Osteocyte (in vitro differentiated cells): ENCODE measurements around the gene TOM1L2. TPM values are rescaled to one million over a fixed set of nuclear protein-coding genes. Genes with fewer than 3 reads are reported as not detected.

Experiments used
- DNase-seq: peaks from one replicate; pipeline ENCODE4 v3.0.0; 2021; ENCODE audit warnings: mixed read lengths; ENCODE audit not compliant: unreplicated experiment; ENCODE audit errors: extremely low spot score
- H3K27ac Mint-ChIP-seq: one replicate; pipeline ENCODE4 v1.8.0; 2021; ENCODE audit warnings: mild to moderate bottlenecking, mixed read lengths; ENCODE audit not compliant: unreplicated experiment
- H3K27me3 Mint-ChIP-seq: one replicate; pipeline ENCODE4 v1.8.0; 2021; ENCODE audit warnings: mixed read lengths; ENCODE audit not compliant: unreplicated experiment
- H3K36me3 Mint-ChIP-seq: one replicate; pipeline ENCODE4 v1.8.0; 2021; ENCODE audit warnings: mixed read lengths; ENCODE audit not compliant: unreplicated experiment
- H3K4me1 Mint-ChIP-seq: one replicate; pipeline ENCODE4 v1.8.0; 2021; ENCODE audit warnings: mixed read lengths; ENCODE audit not compliant: unreplicated experiment
- H3K4me3 Mint-ChIP-seq: one replicate; pipeline ENCODE4 v1.8.0; 2021; ENCODE audit warnings: mild to moderate bottlenecking, moderate library complexity, mixed read lengths; ENCODE audit not compliant: unreplicated experiment
- H3K9me3 Mint-ChIP-seq: one replicate; pipeline ENCODE4 v1.8.0; 2021; ENCODE audit warnings: mixed read lengths; ENCODE audit not compliant: unreplicated experiment
- total RNA-seq: library from RNA; stranded (reverse); gene quantifications from 2 replicates; pipeline ENCODE4 v1.2.1, GENCODE V29; 2021
- TF ChIP-seq, protein P1 (sequence below): fragments of 200-600 bp; sonication (generic); IDR thresholded peaks from 2 replicates; pipeline ENCODE4 v1.5.0; 2021; ENCODE audit warnings: antibody characterized with exemption, mild to moderate bottlenecking, moderate library complexity

TOM1L2 gene
- total RNA-seq, 1 donor from 2014 or later = 69.7 TPM

DNA sequence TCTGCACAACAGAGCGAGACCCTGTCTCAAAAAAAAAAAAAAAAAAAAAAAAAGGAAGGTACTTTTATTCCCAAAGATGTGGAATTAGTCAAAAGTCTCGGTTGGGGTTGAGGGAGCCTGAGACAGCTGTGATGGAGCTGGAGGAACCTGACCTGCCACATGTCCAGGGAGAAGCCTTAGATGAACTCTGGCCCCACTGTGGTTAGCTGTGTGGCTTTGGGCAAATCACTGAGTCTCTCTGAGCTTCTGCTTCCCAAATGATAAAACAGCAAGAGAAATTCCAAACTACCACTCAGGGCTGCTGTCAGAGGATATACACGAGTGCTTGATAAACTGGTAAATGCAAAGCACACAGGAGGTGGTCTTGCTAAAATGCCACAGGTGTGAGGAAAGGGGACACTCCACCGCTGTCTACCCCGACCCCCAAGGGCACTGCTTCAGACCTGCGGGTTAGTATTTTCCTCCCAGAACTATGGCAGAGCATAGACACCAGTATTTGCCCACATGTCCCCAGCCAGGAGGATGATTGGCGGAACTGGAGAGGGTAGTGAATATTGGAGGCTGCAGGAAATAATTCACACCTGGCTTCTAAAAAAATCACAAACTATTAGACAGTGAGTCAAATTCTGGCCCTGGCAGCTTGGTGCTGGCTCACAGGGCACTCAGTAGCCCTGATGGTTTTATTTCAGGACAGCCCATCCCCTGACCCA lies 15.1 kb upstream of the TOM1L2 start:
- Mint-ChIP-seq H3K4me3 (no peak overlapping the region), H3K9me3 (no peaks in the 10 kb centered on the region), H3K36me3 (no peaks in the 10 kb centered on the region), H3K4me1 (peaks cover 18% of the 10 kb centered on the region), H3K27ac (no peak overlapping the region), H3K27me3 (no peaks in the 10 kb centered on the region)
- TF ChIP-seq, protein P1, sequence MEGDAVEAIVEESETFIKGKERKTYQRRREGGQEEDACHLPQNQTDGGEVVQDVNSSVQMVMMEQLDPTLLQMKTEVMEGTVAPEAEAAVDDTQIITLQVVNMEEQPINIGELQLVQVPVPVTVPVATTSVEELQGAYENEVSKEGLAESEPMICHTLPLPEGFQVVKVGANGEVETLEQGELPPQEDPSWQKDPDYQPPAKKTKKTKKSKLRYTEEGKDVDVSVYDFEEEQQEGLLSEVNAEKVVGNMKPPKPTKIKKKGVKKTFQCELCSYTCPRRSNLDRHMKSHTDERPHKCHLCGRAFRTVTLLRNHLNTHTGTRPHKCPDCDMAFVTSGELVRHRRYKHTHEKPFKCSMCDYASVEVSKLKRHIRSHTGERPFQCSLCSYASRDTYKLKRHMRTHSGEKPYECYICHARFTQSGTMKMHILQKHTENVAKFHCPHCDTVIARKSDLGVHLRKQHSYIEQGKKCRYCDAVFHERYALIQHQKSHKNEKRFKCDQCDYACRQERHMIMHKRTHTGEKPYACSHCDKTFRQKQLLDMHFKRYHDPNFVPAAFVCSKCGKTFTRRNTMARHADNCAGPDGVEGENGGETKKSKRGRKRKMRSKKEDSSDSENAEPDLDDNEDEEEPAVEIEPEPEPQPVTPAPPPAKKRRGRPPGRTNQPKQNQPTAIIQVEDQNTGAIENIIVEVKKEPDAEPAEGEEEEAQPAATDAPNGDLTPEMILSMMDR = no peak
- no peak for DNase-seq

DNA sequence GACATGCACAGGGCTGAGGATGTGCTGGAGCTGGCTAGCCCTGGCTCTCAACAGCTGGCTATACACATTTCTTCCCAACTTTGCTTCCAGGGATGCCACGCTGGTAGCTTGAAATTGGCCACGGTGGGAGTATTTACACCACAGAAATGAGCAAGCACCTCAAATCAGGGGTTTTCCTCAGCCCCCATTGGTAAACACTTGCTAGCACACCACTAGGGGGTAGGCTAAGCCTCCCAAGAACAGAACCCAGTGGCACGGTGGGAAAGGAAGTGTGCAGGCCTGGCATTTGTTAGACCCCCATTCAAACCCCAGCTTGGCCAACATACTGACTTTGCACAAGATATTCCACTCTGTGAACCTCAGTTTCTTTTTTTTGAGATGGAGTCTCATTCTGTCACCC lies 13.4 kb upstream of the TOM1L2 start:
- no peaks in the 10 kb centered on the region for H3K9me3 Mint-ChIP-seq
- H3K4me3 Mint-ChIP-seq = no peak overlapping the region
- TF ChIP-seq, protein P1 = no peak
- no peaks in the 10 kb centered on the region for H3K27me3 Mint-ChIP-seq
- no peaks in the 10 kb centered on the region for H3K36me3 Mint-ChIP-seq
- peaks cover 14% of the 10 kb centered on the region for H3K4me1 Mint-ChIP-seq
- DNase-seq = no peak
- H3K27ac Mint-ChIP-seq = no peak overlapping the region

DNA sequence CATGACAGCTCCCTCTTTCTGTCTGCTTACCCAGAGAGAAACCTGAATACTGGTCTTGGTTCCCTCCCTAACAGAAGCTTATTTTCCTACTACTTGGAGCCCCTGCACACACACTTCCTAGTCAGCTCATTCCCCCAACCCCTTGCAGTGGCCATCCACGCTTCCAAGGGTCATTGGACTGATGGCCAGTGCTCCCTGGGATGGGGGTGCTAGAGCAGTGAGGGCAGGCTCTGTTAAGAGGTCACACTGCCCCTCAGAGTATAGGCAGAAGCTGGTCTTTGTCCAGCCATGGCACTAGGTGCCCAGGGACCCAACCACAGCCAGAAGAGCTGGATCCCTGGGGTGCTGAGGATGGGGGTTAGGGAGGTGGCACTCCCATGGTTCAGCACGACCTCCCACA lies 13.0 kb upstream of the TOM1L2 start:
- H3K36me3 Mint-ChIP-seq = no peaks in the 10 kb centered on the region
- H3K4me3 Mint-ChIP-seq = no peak overlapping the region
- H3K4me1 Mint-ChIP-seq = peaks cover 10% of the 10 kb centered on the region
- TF ChIP-seq, protein P1 = no peak
- no peak for DNase-seq
- H3K27me3 Mint-ChIP-seq = no peaks in the 10 kb centered on the region
- H3K27ac Mint-ChIP-seq = no peak overlapping the region
- no peaks in the 10 kb centered on the region for H3K9me3 Mint-ChIP-seq

DNA sequence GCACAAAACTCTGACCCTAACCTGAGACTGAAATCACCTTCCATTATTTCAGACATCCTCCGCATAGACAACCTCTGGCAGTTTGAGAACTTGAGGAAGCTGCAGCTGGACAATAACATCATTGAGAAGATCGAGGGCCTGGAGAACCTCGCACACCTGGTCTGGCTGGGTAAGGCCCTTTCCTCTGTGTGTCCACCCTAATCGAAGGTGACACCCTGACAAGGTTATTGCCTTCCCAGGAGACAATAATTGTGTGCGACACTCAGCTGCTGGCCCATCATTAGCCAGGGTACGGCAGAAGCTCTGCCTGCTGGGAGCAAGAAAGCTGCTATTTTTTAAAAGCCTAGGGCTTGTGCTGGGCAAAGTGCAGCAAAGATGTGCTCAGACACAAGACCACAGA lies 11.6 kb upstream of the TOM1L2 start:
- H3K4me1 Mint-ChIP-seq = peaks cover 5% of the 10 kb centered on the region
- H3K27ac Mint-ChIP-seq = no peak overlapping the region
- DNase-seq = no peak
- H3K9me3 Mint-ChIP-seq = no peaks in the 10 kb centered on the region
- H3K27me3 Mint-ChIP-seq = no peaks in the 10 kb centered on the region
- TF ChIP-seq, protein P1 = no peak
- H3K4me3 Mint-ChIP-seq = no peak overlapping the region
- no peaks in the 10 kb centered on the region for H3K36me3 Mint-ChIP-seq

DNA sequence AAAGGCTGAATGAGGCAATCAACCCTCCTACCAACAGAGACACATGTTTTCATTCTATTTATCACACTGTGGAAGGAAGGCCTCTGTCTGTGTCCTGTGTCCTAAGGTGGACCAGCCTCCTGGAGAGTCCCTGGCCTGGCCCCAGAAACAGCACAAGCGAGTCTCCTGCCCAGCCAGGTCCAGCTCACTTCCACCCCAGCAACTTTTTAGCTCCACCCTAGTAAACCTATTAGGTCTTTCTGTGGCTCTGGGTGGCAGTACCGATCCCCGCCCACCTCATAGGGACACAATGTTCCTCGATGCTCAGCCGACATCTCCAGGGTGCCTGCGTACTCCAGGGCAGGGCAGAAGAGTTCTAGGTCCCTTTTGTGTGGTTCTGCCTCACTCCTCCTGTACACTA lies 11.2 kb upstream of the TOM1L2 start:
- Mint-ChIP-seq H3K9me3 (no peaks in the 10 kb centered on the region), H3K36me3 (no peaks in the 10 kb centered on the region)

More for the DNA sequence above, 11.2 kb upstream of the TOM1L2 start:
- H3K27ac Mint-ChIP-seq = no peak overlapping the region
- no peak overlapping the region for H3K4me3 Mint-ChIP-seq
- TF ChIP-seq, protein P1 = no peak
- no peaks in the 10 kb centered on the region for H3K27me3 Mint-ChIP-seq
- DNase-seq = no peak
- peaks cover 5% of the 10 kb centered on the region for H3K4me1 Mint-ChIP-seq
